ENCODE results near the gene CLNK.
"Not testable (repeated sequence)": the region's sequence is repeated elsewhere in the genome, so short reads cannot be mapped to it uniquely, and the experiment has no call there.

CLNK gene

DNA sequence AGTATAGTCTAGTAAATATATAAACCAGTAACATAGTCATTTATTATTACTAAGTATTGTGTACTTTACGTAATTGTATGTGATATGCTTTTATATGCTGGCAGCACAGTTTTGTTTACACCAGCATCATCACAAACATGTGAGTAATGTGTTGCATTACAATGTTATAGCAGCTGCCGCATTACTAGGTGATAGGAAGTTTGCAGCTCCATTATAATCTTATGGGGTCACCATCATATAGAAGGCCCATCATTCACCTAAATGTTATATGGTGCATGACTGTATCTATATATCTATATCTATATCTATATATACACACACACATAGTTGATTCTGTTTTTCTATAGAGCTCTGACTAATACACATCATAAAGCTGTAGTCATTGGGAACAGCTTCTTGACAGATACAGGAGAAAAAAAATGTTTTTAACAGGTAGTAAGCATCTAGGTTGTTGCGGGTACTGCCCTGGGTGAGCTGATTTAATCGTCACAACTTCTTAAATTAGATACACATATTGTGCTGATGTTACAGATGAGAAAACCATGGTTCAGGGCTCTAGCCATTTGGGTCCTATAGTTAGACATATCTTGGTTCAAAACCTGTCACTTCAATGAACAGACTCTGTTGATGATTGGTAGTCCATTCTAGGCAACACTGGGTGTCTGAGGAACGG, 77.9 kb downstream of the CLNK start:
- no peak for DNase-seq

DNA sequence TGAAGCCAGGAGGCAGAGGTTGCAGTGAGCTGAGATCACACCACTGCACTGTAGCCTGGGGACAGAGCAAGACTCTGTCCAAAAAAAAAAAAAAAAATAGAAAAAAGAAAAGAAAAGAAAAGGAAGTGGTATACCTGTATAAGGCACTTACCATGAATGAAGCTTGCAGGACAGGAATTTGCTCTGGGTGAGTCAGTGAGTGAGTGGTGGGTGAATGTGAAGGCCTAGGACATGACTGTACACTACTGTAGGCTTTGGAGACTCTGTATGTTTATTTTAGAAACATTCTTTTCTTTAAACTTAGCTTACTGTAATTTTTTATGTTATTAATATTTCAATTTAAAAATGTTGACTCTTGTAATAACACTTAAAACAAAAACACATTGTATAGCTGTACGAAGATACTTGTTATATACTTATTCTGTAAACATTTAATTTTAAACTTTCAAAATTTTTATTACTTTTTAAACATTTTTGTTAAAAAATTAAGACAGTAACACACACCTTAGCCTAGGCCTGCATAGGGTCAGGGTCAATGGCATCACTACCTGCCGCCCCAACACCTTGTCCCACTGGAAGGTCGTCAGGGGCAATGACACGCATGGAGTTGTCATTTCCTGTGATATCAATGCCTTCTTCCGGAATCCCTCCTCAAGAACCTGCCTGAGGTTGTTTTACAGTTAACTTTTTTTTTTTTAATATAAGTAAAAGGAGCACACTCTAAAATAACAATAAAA, 78.7 kb downstream of the CLNK start:
- no peak for DNase-seq

DNA sequence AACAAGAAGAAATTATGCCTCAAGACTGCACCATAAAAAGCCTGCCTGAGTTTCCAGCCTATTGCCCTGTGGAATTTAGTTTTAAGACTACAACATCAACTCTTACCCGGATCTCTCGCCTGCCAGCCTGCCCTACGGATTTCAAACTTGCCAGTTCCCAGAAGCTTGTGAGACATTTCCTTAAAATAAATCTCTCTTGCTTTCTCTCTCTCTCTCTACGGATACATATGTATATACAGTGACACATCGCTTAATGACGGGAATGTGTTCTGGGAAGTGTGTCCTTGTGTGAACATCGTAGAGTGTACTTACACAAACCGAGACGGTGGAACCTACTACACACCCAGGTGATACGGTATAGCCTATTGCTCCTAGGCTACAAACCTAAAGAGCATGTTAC, 79.5 kb downstream of the CLNK start:
- no peak for DNase-seq

- DNase-seq = no peak
Observed at GRCh38 chr4:10599574-10599973, 85.0 kb downstream of the CLNK start.

DNA sequence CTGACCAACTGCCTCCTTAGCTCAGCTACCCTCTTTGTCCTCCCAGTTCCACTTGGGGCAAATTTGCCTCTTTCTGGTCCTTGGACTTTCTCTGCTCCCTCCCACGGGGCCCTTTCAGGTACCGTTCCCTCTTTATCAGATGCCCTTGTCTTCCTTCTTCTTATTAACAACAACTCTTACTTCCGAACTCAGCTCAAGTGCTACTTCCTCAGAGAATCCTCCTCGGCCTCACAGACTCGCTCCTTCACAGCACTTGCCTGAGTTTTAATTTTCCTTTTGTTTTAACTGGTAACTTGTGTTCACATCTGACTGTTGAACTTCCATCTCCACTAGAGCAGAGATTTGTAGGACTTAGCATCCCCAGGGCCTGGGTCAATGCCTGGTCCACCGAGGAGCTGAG, 85.7 kb downstream of the CLNK start:
- no peak for DNase-seq

DNA sequence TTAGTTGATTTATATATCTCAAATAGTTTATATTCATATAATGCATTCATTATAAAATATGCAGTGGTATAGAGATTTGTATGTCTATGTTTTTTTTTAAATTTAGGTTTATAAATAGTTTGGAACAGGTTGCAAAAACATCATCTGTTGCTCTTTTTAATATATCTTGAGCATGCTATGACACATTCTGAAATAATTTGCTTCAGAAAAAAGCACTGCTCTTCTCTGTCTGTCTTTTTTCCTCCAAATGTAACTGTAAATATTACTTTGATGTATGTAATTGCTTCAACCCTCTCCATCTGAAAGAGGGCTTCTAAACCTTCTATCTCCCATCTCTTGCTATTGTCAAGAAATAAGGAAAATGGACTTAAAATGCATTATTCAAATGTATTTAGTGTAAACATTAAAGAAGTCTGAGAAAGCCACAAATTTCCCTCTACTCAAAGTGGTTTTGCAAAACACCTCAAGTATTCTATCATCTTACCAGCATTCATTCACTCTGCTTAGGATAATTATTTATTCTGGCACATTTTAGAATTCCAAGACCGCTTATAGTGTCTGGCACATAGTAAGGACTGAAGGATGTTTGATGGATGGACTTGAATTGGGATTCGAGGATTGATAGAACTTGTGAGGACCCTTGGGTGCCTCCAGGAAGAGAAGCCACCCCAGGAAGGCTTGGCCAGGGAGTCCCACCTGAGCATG, 87.8 kb downstream of the CLNK start:
- no peak for DNase-seq

DNA sequence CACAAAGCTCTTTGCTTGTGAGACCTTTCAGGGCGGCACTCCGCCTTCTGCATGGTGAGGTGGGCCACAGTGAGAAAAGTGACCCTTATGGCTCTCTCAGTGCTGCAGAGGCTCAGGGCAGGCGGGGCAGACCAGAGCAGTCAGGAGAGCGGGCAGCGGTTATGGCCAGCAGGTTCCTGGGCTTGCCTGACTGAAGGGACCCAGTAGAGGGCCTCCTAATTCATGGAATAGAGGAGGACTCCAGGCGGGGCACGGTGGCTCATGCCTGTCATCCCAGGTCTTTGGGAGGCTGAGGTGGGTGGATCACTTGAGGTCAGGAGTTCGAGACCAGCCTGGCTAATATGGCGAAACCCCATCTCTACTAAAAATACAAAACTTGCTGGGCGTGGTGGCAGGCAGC, 91.4 kb downstream of the CLNK start:
- no peak for DNase-seq

DNA sequence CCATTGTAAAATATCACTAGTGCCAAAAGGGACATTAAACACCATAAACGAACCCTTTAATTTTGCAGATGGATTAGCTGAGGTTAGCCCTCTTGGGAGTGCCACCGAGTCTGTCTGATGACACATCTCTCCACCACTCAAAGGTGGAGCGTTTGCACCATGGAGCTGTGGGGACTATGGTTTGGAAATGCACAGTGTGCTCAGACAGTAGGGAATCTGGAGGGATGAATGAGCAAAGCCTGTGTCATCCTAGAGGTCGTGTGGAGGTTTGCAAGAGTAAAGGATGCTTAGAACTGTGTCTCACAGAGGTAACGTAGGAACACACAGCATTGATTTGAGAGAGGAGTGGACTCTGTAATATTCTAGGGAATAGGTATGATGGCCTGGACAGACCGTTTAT, 93.7 kb downstream of the CLNK start:
- no peak for DNase-seq

DNA sequence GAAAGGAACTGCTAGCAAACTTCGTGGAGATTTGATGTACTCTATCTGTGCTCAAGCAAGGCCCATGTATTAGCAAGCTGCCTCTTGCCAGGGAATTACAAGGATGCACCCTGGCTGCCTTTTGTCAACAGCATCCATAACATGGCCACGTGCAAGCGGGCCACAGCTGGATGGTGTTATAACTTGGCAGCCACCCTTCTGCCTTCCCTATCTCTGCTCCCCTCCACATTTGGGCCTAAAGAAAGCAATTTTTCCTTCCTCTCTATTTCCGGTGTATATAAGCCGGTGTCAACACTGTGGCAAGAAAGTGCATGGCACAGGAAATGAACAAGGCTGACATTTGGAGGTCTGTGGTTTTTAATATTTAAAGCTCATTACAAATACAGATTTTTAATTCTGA, 94.8 kb downstream of the CLNK start:
- DNase-seq = no peak

DNA sequence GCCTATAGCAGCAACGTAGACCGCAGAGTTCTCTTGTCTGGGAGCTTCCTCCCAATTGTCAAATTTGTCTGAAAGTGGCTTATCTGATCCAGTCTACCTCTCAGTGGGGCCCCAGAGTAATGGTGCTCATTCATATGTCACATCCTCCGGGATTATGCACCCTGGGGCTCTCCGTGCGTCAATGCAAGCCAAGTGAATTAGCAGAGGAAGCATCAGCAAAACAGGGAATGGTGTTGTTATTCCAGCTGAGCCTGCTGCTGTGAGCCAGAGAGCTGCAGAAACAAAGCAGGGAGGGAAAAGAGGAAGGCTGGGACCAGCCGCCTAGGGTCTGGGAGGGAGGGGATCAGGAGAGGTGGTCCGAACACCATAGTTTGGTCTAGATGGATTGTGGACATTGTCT, 95.2 kb downstream of the CLNK start:
- no peak for DNase-seq

- no peak for DNase-seq
Observed at GRCh38 chr4:10587697-10588096, 96.9 kb downstream of the CLNK start.

DNA sequence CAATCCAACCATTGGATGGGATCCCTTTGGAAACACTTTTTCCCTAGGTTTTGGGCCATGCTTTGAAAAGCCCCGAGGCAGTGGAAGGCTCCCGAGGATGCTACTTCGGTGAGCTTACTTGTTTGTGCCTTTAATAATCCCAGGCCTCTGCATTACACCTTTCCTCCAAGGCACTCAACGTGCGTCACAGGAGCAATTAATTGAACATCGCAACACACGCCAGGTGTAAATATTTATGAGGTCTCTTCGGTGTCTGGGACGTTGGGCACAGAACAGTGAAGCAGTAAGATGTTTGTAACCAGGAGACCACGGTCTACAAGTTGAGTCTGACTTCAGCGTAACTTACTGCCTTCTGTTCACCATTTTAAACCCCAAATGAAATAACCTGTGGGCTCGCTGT, 97.3 kb downstream of the CLNK start:
- DNase-seq = no peak

DNA sequence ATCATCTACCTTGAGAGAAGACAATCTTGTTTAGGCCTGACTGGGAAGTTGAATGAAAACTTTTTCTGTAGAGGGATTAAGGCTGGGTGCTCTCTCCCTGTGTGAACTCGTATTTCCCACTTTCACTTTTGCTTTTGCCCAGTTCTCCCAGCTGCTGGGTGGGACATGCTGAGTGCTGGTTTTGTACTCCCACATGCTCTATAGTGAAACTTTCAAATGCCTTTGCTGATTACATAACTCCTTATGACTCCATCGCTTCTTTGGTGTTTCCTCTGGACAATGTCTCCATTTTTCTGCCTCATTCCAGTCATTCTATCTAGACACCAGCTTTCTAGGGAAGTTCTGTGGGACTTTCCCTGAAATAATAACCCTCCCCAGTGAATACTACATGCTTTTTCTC, 100.5 kb downstream of the CLNK start:
- DNase-seq = no peak

DNA sequence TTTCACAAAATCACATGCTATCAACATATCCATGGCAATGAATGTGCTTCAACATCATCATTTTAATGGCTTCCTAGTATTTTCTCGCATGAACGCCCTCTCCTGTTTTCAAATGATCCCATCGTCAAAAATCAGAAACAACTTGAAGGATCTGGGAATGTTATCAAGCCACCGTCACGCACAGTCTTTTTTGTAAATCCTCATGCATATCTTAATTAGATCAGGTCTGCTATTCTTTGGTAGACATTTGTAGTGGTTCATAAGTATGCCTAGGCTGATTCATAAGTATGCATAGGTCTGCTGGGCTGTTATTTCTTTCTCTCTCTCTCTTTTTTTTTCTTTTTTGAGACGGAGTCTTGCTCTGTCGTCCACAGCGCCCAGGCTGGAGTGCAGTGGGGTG, 101.6 kb downstream of the CLNK start:
- no peak for DNase-seq

DNA sequence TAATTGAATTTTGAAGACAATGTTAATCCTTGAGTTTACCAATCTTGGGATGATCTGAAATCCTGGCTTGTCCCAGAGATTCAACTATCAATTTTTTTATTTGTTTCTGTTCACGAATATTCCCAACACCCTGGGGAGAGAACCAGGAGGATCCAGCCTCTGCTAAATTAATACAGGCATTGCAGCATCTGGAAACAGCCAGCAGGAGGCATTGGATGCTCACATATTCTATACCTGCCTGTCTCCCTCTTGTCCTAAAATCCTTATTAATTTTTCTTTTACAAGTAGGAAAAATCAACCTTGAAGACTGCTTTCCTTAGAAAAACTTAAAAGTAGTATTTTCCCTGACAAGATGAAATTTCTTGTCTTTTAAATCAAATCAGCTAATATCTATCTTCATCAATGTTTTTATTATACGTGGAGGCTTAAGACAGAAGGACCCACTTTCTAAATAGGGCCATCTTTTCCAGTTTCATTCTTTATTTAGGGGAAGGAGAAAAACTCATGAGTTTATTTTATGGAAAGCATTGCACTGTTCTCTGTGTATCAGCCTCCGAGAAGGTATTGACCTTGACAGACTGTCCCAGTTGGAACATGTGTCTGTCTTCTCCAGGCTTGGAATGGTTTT, 102.4 kb downstream of the CLNK start:
- peak; percentile 23 for DNase-seq

DNA sequence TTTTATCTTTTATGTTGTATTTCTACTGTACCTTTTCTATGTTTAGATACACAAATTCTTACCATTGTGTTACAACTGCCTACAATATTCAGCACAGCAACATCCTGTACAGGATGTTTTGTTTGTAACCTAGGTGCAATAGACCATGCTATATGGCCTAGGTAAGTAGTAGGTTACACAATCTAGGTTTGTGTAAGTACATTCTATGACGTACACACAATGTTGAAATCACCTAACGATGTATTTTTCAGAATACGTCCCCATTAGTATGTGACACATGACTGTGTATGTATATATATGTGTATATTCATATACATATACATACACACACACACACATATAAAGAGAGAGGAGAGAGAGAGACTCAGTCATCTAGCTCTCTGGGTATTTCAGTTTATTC, 103.5 kb downstream of the CLNK start:
- DNase-seq = no peak

DNA sequence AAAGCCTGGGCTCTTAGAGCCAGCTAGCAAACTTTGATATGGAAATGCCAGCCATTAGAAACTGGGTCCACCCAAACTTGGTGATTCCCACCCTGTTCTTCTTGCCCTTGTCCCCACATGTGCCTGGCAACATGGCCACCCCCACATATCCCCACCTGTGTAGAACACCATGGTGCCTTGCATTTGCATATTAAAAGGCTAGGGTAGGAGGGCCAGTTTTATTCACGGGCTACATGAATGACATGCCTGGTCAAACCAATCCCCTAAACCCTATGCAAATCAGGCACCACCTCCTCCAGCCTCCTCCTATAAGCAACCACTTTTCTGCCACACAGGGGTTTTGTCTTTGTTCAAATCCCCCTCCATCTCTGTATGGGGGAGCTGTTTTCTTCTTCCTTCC, 104.9 kb downstream of the CLNK start:
- DNase-seq = no peak

DNA sequence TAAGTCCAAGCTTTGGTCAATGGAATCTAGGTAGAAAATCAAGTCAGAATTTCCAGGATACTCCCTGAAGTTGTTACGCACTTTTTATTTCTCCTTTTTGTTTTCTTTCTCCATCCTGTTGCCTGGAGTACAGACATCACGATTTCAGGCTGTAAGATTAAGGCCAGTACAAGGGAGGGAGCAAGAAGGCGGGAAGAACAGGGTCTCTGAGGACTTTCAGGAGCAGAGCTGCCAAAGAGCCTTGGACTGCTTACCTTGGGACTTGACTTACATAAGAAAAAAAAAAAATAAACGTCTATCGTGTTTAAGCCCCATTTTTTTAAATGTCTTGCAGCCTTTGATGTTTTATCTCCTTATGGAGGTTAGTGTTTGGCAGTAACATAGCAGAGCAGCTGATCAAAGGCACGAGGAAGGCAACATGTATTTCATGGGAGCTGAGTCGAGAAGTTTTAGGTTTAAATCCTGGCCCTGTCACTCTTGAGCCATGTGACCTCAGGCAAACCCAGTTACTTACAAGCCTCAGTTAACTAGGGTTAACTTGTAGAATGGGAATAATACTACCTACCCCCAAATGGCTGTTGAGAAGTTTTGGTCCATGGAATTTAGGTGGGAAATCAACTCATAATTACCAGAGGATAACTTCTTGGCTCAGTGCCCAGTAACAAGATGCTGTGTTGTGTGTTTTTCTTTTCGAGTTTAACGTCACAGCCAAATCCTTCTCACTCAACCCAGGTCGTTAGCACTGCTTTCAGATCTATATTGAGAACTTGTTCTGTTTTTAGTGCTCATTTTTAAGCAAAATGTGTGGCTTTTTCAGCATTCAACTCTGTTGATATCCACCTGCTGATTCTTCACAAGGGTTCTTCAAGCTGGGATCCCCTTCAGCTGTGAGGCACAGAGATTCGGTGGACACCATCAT, 106.8 kb downstream of the CLNK start:
- DNase-seq = peak; percentile 12

- no peak for DNase-seq
Observed at GRCh38 chr4:10577018-10577417, 107.5 kb downstream of the CLNK start.

DNA sequence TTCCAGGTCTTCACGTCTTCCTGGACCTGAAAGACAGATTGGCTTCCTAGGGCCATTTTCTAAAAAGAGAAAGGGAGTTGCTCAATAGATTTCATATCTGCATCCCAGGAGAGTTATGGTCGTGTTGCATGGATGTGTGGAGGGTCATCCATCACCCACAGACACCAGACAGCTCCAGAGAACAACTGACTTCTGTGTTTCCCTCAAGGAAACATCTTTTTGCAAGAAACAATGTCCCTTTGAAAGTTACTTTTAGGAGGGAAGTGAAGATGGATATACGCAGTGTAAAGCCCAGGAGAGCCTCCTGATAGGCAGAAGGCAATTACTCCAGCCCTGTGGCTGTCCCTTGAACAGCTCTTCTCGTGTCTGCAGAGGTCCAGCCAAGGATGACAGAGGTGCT, 108.3 kb downstream of the CLNK start:
- DNase-seq = no peak

- DNase-seq = no peak
Observed at GRCh38 chr4:10575414-10575813, 109.2 kb downstream of the CLNK start.

DNA sequence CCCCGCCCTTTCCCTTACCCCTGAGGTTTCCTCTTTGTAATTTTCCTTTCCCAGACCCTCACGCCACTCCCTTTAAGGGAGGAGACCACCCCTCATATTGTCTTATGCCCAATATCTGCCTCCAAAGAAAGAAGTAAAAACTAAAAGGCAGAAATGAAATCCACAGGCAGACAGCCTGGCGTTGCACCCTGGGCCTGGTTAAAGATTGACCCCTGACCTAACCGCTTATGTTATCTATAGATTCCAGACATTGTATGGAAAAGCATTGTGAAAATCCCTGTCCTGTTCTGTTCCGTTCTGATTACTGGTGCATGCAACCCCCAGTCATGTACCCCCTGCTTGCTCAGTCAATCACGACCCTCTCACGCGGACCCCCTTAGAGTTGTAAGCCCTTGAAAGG, 110.0 kb downstream of the CLNK start:
- DNase-seq = not testable (repeated sequence)

- no peak for DNase-seq
Observed at GRCh38 chr4:10571909-10572308, 112.7 kb downstream of the CLNK start.
